ENCODE measurements around the gene CLIC6. TPM values are rescaled to one million over a fixed set of nuclear protein-coding genes. Genes with fewer than 3 reads are reported as not detected.
"Not testable (repeated sequence)": the region's sequence is repeated elsewhere in the genome, so short reads cannot be mapped to it uniquely, and the experiment has no call there.

CLIC6 gene
- total RNA-seq, 2 experiments from 2014 or later: 0.52 to 0.59 TPM

- POLR2A ChIA-PET: no interaction called here
- CTCF ChIA-PET: interaction anchor here (0.8 kb wide), 1 partner anchor 10 kb away, joined by 3 read pairs; no protein-coding TSS in a partner anchor
These were observed 17.8 kb upstream of the CLIC6 start for GRCh38 chr21:34650861-34651431.

DNA sequence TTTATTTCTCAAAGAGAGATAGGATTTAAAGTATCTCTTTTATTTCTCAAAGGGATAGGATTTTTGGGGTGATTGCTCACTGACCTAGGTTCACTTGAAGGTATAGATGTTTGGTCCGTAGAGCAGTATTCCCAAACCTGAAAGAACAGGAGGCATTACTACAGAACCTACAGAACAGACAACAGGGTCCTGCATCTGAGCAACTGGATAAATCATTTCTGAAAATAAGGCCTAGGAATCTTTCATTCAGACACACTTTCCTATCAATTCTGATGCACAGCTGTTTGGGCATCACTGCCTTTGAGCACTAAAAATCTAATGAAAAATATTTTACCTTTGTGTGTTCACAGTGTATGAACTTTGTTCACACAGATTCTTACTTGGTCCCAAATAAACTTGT lies 17.2 kb upstream of the CLIC6 start:
- POLR2A ChIA-PET: no interaction called here
- CTCF ChIA-PET: interaction anchor here (0.8 kb wide), 1 partner anchor 9 kb away, joined by 3 read pairs; no protein-coding TSS in a partner anchor

DNA sequence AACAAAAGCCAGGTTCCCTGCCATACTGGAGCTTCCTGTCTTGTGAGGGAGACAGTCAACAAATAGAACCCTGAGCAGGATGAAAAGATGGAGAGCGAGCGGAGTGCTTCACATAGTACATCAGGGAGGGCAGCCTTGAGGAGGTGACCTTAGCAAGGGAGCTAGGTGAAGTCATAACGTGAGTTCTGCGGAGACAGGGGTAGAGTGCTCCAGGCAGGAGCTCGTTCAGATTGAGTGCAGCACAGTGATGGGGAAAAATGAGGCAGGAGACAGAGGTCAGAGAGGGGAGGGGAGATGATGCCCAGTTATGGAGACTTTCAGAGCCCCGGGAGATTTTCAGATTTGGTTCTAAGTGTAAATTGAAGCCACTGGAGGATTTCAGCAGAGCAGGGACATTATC lies 15.3 kb upstream of the CLIC6 start:
- ChIA-PET CTCF (no interaction called here), POLR2A (no interaction called here)

DNA sequence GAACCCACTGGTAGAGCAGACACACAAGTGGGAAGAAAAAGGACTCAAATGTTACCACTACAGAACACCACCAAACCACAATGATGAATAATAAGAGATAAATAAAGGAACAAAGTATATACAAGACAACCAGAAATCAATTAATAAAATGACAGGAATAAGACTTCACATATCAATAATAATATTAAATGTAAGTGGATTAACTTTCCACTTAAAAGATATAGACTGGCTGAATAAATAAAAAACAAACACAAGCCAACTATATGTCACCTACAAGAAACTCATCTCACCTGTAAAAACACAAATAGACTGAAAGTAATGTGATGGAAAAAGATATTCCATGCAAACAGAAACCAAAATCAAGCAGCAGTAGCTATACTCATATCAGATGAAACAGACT lies 6.9 kb upstream of the CLIC6 start:
- POLR2A ChIA-PET: no interaction called here

GRCh38 chr21:34667761-34668160 lies 1.0 kb upstream of the CLIC6 start:
- ChIA-PET CTCF (no interaction called here), POLR2A (no interaction called here)

More for the DNA sequence above, 6.9 kb upstream of the CLIC6 start:
- CTCF ChIA-PET: no interaction called here

GRCh38 chr21:34669149-34669879 lies 520 bp downstream of the CLIC6 start:
- ChIA-PET CTCF (no interaction called here), POLR2A (no interaction called here)

GRCh38 chr21:34669880-34670219 lies 1.1 kb downstream of the CLIC6 start:
- CTCF ChIA-PET: not testable (repeated sequence)

DNA sequence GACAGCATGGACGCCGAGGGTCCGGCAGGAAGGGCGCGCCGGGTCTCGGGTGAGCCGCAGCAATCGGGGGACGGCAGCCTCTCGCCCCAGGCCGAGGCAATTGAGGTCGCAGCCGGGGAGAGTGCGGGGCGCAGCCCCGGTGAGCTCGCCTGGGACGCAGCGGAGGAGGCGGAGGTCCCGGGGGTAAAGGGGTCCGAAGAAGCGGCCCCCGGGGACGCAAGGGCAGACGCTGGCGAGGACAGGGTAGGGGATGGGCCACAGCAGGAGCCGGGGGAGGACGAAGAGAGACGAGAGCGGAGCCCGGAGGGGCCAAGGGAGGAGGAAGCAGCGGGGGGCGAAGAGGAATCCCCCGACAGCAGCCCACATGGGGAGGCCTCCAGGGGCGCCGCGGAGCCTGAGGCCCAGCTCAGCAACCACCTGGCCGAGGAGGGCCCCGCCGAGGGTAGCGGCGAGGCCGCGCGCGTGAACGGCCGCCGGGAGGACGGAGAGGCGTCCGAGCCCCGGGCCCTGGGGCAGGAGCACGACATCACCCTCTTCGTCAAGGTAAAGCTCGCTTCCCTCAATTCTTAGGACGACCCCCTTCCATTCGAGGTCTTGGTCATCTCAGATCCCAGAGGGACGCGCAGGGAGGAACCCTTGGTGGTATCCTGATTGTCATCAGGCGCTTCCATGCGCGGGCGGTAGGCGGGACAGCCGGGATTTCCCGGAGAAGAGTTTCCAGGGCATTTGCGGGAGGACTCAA lies 1.6 kb downstream of the CLIC6 start:
- CTCF ChIA-PET: interaction anchor here (1.2 kb wide), 1 partner anchor 76 kb away, joined by 3 read pairs; no protein-coding TSS in a partner anchor
- POLR2A ChIA-PET: no interaction called here

More at GRCh38 chr21:34669880-34670219, 1.1 kb downstream of the CLIC6 start:
- POLR2A ChIA-PET: not testable (repeated sequence)

- ChIA-PET POLR2A (no interaction called here), CTCF (interaction anchor here (1.2 kb wide), 1 partner anchor 75 kb away, joined by 3 read pairs; no protein-coding TSS in a partner anchor)
These were observed 2.2 kb downstream of the CLIC6 start for GRCh38 chr21:34670962-34671348.

DNA sequence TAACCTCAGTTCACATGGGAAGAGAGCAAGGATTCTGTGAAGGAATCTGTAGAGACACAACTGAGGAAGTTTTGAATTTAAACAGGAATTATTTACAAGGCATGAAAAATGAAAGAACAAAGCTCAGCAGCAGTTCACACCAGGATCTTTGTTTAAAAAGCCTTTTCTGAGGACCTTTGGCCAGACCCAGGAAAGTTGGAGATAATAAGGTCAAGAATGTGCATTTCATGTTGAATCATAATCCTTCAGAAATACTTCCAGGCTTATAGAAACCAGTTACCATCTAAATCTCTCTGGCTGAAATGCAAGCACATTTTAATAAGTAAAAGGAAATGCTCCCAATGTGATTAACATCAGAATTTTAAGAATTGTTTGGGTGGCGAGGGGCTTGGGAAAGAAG lies 2.7 kb downstream of the CLIC6 start:
- POLR2A ChIA-PET: no interaction called here
- CTCF ChIA-PET: interaction anchor here (1.2 kb wide), 1 partner anchor 75 kb away, joined by 3 read pairs; no protein-coding TSS in a partner anchor

GRCh38 chr21:34671891-34672290 lies 3.1 kb downstream of the CLIC6 start:
- ChIA-PET POLR2A (no interaction called here), CTCF (interaction anchor here (1.2 kb wide), 1 partner anchor 74 kb away, joined by 3 read pairs; no protein-coding TSS in a partner anchor)

GRCh38 chr21:34673006-34673405 lies 4.2 kb downstream of the CLIC6 start:
- POLR2A ChIA-PET: no interaction called here
- CTCF ChIA-PET: interaction anchor here (0.6 kb wide), 1 partner anchor 20 kb away, joined by 3 read pairs; no protein-coding TSS in a partner anchor

GRCh38 chr21:34674468-34674867 lies 5.7 kb downstream of the CLIC6 start:
- ChIA-PET POLR2A (no interaction called here), CTCF (interaction anchor here (0.7 kb wide), 1 partner anchor 137 kb away, joined by 3 read pairs; no protein-coding TSS in a partner anchor)

DNA sequence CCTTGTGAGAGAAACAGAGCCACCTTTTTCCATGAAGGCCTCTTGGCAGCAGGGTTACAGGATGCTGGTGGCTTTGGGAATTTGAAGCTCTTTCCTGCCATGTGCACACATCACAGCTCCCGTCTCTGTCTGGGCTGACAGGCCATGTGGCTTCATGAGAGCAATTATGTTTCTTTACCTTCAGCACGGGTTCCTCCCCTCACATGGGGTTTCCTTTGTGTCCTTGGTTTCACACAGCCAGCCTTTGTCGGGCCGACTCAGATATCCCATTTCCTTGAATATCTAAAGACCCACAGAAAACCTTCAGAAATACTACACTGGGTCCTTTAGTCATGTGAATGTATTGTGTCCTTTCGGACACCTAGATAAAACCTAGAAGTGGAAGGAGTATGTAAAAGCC lies 7.1 kb downstream of the CLIC6 start:
- CTCF ChIA-PET: no interaction called here
- POLR2A ChIA-PET: no interaction called here

- ChIA-PET CTCF (no interaction called here), POLR2A (no interaction called here)
These were observed 10.3 kb downstream of the CLIC6 start for GRCh38 chr21:34679051-34679450.

- CTCF ChIA-PET: no interaction called here
- POLR2A ChIA-PET: no interaction called here
These were observed 15.5 kb downstream of the CLIC6 start for GRCh38 chr21:34684174-34684876.

DNA sequence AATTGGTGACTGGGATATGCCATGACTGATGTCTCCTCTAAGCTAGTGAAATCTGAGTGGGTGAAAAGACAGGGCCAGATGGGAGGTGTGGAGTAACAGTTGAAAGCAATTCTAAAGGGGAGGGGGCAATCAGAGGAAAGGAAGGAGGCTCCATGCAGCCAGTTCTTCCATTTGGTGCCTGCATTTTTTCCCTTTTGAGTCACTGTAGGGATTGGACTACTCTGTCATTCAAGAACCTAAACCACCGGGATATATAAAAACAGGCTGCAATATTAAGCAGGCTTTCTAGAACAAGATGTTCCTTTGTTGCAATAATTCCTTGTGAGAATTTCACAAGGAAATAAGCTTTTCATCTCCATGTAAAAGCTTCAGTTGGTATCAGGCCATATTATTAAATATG lies 18.3 kb downstream of the CLIC6 start:
- ChIA-PET CTCF (no interaction called here), POLR2A (no interaction called here)

GRCh38 chr21:34687745-34688144 lies 19.0 kb downstream of the CLIC6 start:
- POLR2A ChIA-PET: no interaction called here

GRCh38 chr21:34688145-34688544 lies 19.4 kb downstream of the CLIC6 start:
- POLR2A ChIA-PET: no interaction called here
- CTCF ChIA-PET: no interaction called here

More at GRCh38 chr21:34687745-34688144, 19.0 kb downstream of the CLIC6 start:
- CTCF ChIA-PET: no interaction called here

- POLR2A ChIA-PET: no interaction called here
- CTCF ChIA-PET: no interaction called here
These were observed 19.9 kb downstream of the CLIC6 start for GRCh38 chr21:34688715-34689114.
